KOPT-K1 (cell line): ENCODE data around the gene CTSL.

Experiments used
- H3K27ac ChIP-seq: fragments of 200-600 bp; sonication (generic); 2 replicates; pipeline ENCODE4 v1.5.1; 2016; ENCODE audit warnings: antibody characterized with exemption, mild to moderate bottlenecking, low read depth, low read length; ENCODE audit not compliant: poor library complexity, severe bottlenecking
- H3K36me3 ChIP-seq: fragments of 200-600 bp; sonication (generic); 2 replicates; pipeline ENCODE4 v1.5.1; 2017; ENCODE audit warnings: antibody characterized with exemption, mild to moderate bottlenecking, low read length, moderate library complexity; ENCODE audit not compliant: insufficient read depth
- H3K9me3 ChIP-seq: fragments of 200-600 bp; sonication (generic); 2 replicates; pipeline ENCODE4 v1.5.1; 2017; ENCODE audit warnings: antibody characterized with exemption, low read length, mild to moderate bottlenecking; ENCODE audit not compliant: insufficient read depth, poor library complexity, severe bottlenecking

CTSL gene

GRCh38 chr9:87687207-87687606, 38.7 kb upstream of the CTSL start:
- Histone ChIP-seq H3K27ac (no peak overlapping the region), H3K36me3 (no peaks in the 10 kb centered on the region), H3K9me3 (no peaks in the 10 kb centered on the region)

- Histone ChIP-seq H3K27ac (no peak overlapping the region), H3K9me3 (no peaks in the 10 kb centered on the region), H3K36me3 (no peaks in the 10 kb centered on the region)
Measured at GRCh38 chr9:87694236-87694755, 31.6 kb upstream of the CTSL start.

- Histone ChIP-seq H3K9me3 (no peaks in the 10 kb centered on the region), H3K36me3 (no peaks in the 10 kb centered on the region), H3K27ac (no peak overlapping the region)
Measured at GRCh38 chr9:87695523-87695922, 30.4 kb upstream of the CTSL start.

- no peaks in the 10 kb centered on the region for H3K36me3 ChIP-seq
- no peaks in the 10 kb centered on the region for H3K9me3 ChIP-seq
- H3K27ac ChIP-seq: no peak overlapping the region
Measured at GRCh38 chr9:87696641-87697040, 29.3 kb upstream of the CTSL start.

- Histone ChIP-seq H3K9me3 (no peaks in the 10 kb centered on the region), H3K36me3 (no peaks in the 10 kb centered on the region), H3K27ac (no peak overlapping the region)
Measured at GRCh38 chr9:87698069-87698809, 27.7 kb upstream of the CTSL start.

- Histone ChIP-seq H3K27ac (no peak overlapping the region), H3K9me3 (no peaks in the 10 kb centered on the region), H3K36me3 (no peaks in the 10 kb centered on the region)
Measured at GRCh38 chr9:87699835-87700234, 26.1 kb upstream of the CTSL start.

- Histone ChIP-seq H3K9me3 (no peaks in the 10 kb centered on the region), H3K36me3 (no peaks in the 10 kb centered on the region), H3K27ac (no peak overlapping the region)
Measured at GRCh38 chr9:87701491-87701890, 24.4 kb upstream of the CTSL start.

- no peaks in the 10 kb centered on the region for H3K9me3 ChIP-seq
- no peak overlapping the region for H3K27ac ChIP-seq
- no peaks in the 10 kb centered on the region for H3K36me3 ChIP-seq
Measured at GRCh38 chr9:87701931-87702421, 23.9 kb upstream of the CTSL start.

GRCh38 chr9:87702921-87703320, 23.0 kb upstream of the CTSL start:
- no peak overlapping the region for H3K27ac ChIP-seq
- no peaks in the 10 kb centered on the region for H3K9me3 ChIP-seq
- no peaks in the 10 kb centered on the region for H3K36me3 ChIP-seq

GRCh38 chr9:87703636-87704276, 22.2 kb upstream of the CTSL start:
- no peaks in the 10 kb centered on the region for H3K9me3 ChIP-seq
- no peaks in the 10 kb centered on the region for H3K36me3 ChIP-seq
- no peak overlapping the region for H3K27ac ChIP-seq

- no peak overlapping the region for H3K27ac ChIP-seq
- no peaks in the 10 kb centered on the region for H3K36me3 ChIP-seq
- H3K9me3 ChIP-seq: no peaks in the 10 kb centered on the region
Measured at GRCh38 chr9:87704342-87704741, 21.6 kb upstream of the CTSL start.

GRCh38 chr9:87706066-87706739, 19.7 kb upstream of the CTSL start:
- H3K36me3 ChIP-seq: no peaks in the 10 kb centered on the region
- H3K9me3 ChIP-seq: no peaks in the 10 kb centered on the region
- H3K27ac ChIP-seq: no peak overlapping the region

- Histone ChIP-seq H3K36me3 (no peaks in the 10 kb centered on the region), H3K27ac (no peak overlapping the region), H3K9me3 (no peaks in the 10 kb centered on the region)
Measured at GRCh38 chr9:87707805-87708506, 18.0 kb upstream of the CTSL start.

GRCh38 chr9:87708546-87708945, 17.4 kb upstream of the CTSL start:
- Histone ChIP-seq H3K27ac (no peak overlapping the region), H3K36me3 (no peaks in the 10 kb centered on the region), H3K9me3 (no peaks in the 10 kb centered on the region)
